Measurements from ENCODE around the gene RND1. TPM values are rescaled to one million over a fixed set of nuclear protein-coding genes. Genes with fewer than 3 reads are reported as not detected.
A peak's percentile ranks its signal among the peaks of the same experiment; 100 is the strongest.
"Not testable (repeated sequence)": the region's sequence is repeated elsewhere in the genome, so short reads cannot be mapped to it uniquely, and the experiment has no call there.

The RND1 gene
- polyA plus RNA-seq, 12 donors: 0.32 to 1.3 (median 0.58) TPM; not detected in 2

DNA sequence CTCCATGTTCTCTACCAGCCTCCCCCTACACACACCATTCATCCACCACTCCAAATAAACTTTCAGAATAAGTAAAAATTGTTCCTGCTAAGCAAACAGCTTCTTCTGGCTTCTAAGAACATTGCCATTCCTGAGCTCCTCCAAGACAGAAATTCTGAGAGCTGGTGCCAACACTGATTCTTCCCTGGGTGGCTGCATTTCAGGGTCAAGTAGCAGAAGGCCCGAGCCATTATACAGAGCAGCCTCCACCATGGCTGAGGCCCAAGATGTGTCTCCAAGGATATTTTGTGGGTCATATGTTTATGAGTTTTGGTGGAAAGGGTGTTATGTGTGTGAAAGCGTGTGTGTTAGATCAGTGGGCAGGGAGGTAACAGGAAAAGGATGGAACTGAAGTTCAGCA, 3.5 kb upstream of the RND1 start:
- no peak for DNase-seq

DNA sequence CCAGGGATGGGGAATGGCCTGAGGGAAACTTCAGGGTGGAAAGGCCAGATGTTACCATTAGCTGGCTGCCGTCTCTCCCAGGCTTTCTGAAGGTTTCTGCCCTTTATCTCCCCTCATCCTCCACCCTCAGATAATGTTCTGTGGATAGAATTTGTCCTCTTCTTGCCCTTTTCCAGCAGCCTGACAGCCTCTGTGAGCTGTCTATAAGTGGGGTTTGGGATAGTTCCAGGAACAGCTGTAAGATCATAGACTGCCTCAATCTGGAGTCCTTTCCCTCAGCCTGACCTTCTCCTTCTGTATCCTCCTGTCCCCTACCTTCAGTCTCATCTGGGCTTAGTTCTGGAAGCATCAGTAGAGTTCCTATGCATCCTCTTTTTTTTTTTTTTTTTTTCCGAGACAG, 2.8 kb upstream of the RND1 start:
- DNase-seq: no peak

DNA sequence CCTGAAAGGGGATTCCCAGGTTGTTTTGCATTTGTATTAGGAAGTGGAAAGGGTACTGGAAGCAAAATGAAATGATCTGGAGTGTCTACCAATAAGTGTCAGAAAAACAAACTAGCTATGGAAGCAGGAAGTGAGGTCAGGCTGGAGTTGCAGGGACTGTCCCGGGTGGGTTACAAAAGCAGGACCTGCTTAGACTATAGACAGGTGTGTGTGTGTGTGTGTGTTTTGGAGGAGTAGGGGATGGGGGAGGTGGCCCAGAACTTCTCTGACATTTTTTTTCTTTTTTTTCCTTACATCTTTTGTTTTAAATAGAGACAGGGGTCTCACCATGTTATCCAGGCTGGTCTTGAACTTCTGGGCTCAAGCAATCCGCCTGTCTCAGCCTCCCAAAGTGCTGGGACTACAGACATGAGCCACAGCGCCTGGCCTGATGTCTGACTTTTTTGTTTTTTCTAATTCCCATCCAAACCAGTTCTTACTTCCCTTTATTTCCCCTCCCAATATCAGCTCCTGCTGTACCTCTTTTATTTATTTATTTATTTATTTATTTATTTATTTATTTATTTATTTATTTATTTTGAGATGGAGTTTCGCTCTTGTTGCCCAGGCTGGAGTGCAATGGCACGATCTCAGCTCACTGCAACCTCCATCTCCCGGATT, 512 bp upstream of the RND1 start:
- no peak for DNase-seq

DNA sequence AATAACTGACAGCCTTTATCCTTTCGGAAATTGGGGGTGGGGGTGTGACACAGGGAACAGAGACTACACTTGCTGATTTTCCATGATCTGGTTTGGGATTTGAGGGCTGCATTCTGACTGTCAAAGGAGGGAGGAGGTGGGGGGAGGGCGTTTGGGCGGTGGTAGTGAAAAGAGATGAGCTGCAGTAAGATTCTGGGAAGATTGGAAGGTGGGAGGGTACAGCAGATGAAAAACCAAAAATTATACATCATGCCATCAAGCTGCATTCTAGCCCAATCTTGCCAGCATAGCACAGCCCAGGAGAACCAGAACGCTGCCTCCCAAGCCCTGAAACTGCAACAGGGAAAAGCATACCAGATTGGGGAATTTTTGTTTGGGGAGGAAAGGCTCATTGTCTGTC, 2.4 kb downstream of the RND1 start:
- DNase-seq: no peak

DNA sequence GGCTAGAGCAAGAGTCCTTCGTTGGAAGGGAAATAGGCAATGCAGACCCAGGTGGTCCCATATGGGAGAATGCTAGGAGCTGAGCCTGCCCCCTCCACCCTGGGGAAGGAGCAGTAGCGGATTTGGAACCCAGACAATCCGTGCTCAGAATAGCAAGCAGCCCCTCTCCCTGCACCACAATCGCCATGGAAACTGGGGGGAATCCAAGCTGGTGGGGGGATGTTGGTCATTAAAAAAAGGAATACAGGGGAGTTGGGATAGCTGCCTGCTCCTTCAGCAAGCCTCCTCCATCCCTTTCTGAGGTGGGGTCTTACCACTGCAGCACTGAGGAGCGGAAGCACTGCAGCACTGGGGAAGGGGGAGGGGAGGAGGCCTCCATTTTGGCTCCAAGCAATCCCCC, 2.9 kb downstream of the RND1 start:
- DNase-seq: no peak

DNA sequence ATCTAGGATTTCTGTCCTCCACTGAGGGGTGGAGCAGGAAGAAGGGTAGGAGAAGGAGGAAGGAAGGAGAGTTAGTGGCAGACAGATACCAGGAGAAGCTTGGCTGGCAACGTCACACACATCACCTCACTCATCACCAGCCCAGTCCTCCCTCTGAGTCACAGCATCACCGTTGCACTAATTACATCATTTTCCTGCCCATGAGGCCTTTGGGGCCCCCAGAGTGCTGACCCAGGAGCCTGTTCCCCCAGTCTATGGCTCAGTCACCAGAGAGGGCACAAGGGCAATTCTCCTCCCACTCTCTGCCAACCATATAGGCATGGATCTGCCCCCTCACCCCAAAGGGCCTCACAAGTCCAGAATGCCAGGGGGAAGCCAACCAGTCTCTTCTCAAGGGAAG, 4.6 kb downstream of the RND1 start:
- no peak for DNase-seq

DNA sequence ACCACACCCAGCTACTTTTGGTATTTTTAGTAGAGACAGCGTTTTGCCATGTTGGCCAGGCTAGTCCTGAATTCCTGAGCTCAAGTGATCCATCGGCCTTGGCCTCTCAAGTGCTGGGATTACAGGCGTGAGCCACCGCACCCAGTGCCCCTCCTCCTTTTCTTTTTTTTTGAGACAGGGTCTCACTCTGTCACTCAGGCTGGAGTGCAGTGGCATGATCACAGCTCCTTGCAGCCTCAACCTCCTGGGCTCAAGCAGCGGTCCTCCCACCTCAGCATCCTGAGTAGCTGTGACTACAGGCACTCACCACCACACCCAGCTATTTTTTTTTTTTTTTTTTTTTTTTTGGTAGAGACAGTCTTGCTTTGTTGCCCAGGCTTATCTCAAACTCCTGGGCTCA, 5.4 kb downstream of the RND1 start:
- not testable (repeated sequence) for DNase-seq

DNA sequence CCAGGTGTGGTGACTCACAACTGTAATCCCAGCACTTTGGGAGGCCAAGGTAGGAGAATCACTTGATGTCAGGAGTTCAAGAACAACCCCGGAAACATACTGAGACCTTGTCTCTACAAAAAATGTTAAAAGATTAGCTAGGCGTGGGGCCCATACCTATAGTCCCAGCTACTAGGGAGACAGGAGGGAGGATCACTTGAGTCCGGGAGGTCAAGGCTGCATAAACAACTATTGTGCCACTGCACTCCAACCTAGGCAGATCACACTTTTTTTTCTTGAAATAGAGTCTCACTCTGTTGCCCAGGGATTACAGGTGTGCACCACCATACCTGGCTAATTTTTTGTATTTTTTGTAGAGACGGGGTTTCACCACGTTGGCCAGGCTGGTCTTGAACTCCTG, 6.1 kb downstream of the RND1 start:
- DNase-seq: no peak

DNA sequence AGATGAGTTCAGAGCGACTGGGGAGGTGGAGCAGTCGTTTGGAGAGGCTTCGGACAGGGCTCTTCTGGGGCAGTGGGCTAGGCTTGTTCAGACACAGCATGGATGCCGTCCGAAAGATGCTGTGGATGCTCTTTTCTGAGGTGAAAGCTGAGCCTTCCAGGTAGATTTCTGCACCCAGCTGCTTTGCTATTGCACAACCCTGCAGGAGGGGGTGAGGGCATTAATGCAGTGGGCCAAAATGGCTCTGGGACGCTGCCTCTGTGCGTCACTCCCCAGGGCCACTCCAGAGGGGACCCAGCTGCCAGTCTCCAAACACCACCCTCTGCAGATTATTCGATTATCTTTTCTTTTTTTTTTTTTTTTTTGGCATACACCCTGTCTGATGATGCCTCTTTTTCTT, 7.6 kb downstream of the RND1 start:
- DNase-seq: no peak

DNA sequence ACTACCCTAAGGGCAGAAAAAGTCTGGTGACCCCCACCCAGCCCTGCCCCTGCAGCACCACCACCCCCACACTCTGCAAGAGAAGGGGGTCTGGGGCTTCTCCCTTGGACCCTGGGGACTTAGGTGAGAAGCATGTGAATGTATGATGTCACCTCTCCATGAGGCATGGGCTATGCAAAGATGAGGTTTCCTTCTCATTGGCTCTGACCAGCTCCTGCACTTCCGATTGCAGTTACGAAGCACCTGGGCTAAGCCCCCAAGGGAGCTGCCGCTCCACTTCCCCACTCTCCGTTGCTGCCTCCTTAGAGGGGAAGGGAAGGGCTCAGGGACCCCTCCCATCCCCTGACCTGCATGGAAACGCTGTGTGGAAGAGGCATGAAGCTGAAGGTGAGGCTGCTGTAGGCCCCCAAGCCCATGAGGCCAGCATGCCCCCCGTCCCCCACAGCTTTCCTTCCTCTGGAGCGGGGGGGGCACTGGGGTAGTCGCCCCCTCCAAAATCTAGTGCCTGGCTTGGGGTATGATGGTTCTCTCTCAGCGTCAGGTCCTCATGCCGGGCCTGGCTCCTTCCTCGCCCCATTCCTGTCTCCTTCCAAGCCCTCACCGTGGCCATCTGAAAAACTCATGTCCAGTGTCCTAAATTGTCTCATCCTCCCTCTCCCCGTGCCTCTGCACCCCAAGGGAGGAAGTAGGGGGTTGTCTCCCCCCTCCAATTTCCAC, 8.2 kb downstream of the RND1 start:
- no peak for DNase-seq

DNA sequence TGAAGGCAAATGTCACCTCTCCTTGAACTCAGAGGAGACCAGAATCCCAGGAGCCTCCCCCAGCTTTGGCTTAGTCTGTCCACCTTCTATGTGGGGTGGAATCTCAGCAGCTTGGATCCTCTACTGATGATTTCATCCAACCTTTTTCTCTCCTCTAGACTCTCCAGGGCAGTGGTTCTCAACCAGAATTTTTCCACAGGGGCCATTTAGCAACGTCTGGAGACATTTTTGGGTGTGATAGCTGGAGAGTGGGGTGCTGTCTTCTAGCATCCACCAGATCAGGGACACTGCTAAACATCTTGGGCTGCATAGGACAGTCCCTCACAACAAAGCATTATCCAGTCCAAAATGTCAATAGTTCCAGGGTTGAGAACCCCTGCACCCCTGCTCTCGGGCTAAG, 9.3 kb downstream of the RND1 start:
- no peak for DNase-seq

DNA sequence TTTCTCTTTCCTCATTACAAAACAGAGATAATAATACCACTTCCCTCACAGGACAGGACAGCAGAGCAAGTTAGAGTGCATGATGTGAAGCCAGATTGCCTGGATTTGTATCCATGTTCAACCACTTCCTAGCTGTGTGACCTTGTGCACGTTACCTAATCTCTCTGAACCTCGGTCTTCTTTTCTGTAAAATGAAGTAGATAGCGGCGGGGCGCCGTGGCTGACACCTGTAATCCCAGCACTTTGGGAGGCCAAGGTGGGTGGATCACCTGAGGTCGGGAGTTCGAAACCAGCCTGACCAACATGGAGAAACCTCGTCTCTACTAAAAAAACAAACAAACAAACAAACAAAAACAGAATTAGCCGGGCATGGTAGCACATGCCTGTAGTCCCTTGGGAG, 10.7 kb downstream of the RND1 start:
- DNase-seq: not testable (repeated sequence)

DNA sequence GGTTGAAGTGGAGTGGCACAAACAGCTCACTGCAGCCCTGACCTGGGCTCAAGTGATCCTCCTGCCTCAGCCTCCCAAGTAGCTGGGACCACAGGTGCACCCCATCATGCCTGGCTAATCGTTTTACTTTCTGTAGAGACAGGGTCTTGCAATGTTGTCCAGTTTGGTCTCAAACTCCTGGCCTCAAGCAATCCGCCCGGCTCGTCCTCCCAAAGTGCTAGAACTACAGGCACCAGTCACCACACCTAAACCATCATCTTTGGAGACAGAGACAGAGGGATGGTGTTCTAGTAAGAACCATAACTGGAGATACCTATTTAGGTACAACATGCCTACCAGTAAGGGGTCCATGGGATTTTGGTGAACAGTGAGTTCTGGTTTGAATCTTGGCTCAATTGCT, 11.2 kb downstream of the RND1 start:
- no peak for DNase-seq

DNA sequence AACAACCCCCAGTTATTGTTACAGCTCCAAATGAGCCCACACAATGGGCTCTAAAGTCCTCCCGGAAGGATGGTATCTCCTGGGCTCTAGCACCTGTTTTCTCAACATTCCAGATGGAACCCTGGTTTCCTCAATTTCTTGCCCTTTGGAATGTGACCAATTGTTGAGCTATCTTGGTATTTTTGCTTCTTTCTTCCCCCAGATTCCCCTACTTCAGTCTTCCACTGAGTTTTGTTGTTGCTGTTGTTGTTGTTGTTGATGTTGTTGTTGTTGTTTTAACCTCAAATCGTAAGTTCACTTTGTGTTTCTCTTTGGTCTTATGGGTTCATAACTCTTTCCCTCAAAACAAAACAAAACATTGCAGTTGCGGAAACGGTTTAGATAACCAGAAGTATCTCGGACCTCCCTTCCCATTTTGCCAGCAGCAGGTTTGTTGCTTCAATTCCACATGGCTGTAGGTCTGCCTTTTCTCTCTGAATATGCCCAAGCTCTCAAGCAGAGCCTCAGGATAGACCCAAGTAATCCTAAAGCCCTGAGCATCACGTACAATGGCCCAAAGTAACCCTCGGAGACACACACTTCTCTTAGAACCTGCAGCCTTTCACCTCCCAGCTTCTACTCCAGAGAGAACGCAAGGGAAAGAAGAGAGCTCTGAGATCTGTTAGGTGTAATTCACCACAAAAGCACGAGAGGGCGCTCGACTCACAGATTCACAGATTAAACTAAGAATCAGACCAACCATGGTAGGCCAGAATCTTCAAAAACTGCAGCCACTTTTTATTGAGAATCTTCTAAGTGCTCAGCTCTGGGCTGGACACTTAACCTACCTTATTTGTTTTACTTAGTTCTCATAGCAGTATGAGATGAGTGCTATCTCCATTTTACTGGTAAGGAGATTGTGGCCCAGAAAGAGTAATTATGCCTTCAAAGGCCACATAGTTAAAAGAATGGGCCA, 12.7 kb downstream of the RND1 start:
- peak; percentile 95 for DNase-seq

DNA sequence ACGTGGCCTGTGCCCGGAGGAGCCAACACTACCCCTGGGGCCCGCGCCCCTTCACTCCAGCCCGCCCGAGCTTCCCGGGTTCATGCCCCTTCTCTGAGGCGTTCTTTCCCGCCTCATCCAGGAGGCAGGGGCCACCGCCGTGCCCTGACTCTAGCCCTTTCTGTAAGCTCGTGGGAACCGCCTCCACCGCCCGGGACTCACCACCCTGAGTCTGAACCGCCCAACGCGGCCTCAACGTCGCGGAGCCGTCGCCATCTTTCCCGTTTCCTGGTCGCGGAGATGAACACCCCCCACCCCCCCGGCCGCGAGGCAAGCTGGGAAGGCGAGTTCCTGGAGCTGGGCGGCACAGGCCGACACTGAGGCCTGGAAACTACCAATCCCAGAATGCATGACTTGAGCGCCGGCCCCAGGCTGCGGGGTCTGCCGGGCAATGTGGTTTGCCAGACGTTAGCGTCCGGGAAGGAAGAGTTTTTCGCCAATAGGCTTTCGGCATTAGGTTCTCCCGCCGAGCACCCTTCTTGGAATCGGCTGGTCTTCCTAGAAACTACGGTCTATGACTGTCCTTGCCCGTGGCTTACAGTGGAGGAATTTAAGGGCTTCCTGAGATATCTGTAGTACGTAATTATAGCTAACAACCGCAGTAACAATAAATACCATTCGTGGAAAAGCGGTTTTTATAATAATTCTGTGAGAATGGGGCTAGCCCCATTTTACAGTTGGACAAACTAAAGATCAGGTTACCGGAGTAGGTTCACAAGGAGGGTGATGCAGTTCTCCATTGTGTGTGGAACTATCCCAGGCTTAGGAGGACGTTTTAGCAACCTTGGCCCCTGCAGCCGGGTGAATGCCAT, 13.6 kb downstream of the RND1 start, which contains the start of gene DDX23:
Gene DDX23, minus strand, starts transcription at position 281 of the 851 bp plus-strand sequence. CDS start 6,381 bp downstream, outside the sequence.
- DNase-seq: peak; percentile 97

DNA sequence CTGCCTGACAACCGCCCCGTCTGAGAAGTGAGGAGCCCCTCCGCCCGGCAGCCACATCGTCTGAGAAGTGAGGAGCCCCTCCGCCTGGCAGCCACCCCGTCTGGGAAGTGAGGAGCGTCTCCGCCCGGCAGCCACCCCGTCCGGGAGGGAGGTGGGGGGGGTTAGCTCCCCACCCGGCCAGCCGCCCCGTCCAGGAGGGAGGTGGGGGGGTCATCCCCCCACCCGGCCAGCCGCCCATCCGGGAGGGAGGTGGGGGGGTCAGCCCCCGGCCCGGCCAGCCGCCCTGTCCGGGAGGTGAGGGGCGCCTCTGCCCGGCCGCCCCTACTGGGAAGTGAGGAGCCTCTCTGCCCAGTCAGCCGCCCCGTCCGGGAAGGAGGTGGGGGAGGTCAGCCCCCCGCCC, 23.6 kb downstream of the RND1 start:
- not testable (repeated sequence) for DNase-seq

DNA sequence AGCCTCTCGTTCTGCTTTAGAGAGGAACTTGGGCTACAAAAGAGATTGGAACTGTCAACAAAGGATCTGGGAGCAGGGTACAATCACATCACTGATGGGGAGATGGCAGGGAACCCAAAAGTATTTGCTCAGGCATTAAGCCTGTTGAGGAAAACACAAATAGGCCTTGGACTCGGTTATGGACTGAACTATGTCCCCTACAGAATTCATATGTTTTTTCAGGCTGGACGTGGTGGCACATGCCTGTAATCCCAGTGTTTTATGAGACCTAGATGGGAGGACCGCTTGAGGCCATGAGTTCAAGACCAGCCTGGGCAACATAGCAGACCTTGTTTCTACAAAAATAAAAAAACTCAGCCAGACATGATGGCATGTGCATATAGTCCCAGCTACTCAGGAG, 27.6 kb downstream of the RND1 start:
- no peak for DNase-seq

DNA sequence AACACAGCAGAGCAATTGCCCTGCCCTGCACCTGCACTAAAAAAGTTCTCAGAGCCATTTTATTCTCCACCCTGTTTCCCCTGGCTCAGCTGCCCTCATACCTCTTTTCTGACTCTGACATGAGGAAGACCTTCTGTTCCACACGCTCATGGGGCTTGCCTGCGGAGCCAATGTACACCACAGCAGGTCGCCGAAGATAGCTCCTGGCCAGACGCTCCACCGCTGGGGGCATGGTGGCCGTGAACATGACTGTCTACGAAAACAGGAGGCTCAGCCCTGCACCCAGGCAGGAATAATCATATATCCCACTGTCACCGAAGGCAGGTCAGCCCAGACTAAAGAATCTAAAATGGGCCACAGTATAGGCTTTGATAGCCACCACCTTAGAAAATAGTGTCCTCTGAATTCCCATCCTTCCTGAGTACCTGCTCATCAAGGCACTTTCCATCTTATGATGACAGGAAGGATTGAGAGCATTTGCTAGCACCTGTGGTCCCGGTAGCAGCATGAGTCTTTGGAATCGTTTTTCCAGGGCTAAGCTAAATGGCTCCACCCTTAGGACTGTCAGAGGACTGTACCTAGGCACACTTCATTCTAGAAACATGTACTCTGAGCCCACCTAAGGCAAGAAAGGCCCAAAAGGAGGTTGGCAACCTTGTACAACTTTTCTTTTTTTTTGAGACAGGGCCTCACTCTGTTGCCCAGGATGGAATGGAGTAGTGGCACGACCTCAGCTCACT, 33.2 kb downstream of the RND1 start:
- no peak for DNase-seq

DNA sequence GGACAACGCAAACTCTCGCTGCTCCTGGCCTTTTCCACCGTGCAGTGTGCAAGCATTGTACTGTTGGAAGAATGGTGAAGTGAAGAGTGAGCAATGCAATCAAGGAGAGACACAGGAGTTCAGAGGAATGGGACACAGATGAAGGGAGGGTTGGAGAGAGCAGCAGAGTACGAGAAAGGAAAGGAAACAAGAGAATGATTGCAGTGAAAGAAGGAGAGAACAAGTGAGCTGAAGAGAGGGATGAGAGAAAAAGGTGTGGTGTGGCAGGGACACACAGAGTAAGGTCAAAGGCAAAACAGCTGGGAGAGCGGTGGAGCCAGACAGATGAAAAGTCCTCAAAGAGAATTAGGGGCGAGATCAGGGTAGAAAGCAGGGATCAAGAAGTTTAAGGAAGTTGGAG, 34.4 kb downstream of the RND1 start:
- no peak for DNase-seq

DNA sequence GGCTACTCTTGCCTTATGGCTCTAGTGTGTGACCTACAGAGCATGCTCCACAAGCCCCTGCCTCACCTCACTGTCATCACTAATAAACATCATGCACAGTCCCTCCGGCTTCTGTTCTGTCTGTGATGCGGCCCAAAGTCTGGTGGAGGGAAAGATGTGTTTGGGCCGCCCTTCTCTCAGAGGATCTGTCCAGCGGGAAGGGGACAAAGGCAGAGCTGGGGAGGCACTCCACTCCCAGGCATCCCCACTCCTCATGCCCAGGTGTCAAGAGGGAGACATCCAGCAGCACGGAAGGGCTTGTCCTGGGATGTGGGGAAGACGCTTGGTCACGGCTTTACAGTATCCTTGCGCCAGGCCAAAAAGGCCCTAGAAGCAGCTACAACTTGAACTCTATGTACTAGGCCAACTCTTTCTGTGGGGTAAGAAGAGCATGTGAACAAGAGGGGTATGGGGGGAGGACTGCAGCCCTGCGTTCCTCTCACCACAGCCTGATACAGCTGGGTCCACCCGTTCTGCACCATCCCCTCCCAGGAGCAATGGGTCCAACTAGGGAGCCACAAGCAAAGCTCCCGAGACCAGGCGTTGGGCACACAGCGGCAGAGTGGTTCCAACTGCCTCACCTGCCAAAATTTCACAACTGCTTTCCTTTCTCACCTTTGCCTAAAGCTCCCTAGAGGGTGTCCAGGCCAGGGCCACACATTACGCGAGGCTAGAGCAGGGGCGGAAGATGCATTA, 36.7 kb downstream of the RND1 start:
- DNase-seq: no peak

Data from muscle of arm (tissue), 12 donors.